Measurements from ENCODE around the gene OR2V1.
"Not testable (repeated sequence)": the region's sequence is repeated elsewhere in the genome, so short reads cannot be mapped to it uniquely, and the experiment has no call there.

Gene OR2V1, protein sequence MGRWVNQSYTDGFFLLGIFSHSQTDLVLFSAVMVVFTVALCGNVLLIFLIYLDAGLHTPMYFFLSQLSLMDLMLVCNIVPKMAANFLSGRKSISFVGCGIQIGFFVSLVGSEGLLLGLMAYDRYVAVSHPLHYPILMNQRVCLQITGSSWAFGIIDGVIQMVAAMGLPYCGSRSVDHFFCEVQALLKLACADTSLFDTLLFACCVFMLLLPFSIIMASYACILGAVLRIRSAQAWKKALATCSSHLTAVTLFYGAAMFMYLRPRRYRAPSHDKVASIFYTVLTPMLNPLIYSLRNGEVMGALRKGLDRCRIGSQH

DNA sequence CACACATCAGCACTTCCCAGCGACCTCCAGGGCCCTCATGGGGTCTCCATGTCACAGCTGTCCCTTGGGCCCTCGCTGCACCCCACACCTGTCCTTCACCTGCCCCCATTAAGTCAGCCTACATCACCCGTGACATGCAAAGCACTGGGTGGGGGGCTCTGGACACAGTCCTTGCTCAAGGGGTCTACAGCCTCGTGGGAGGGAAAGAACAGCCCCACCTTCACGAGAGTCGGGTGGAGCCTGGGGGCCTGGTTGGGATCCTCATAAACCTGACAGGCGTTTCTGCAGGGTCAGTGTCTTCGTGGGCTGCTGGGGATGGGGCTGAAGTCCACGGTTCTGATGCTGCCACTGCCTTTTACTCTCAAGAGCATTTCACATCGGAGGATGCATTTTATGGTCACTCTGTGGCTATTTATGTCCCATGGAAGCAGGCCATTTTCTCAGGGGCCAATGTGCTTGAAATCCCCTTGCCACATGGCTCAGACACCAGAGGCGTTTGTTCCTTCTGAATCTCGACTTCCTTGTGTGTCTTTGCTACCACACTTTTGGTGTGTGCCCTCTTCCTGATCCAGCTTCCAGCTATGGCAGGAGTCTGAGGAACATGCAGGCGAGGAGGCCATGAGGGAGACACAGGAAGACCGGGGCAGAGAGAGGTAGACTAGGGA is at the start of gene OR2V1:
Gene OR2V1 (minus strand): TSS at position 338 of the 665 bp plus-strand sequence. CDS start 5,865 bp downstream, outside the sequence.
- no peak for DNase-seq

DNA sequence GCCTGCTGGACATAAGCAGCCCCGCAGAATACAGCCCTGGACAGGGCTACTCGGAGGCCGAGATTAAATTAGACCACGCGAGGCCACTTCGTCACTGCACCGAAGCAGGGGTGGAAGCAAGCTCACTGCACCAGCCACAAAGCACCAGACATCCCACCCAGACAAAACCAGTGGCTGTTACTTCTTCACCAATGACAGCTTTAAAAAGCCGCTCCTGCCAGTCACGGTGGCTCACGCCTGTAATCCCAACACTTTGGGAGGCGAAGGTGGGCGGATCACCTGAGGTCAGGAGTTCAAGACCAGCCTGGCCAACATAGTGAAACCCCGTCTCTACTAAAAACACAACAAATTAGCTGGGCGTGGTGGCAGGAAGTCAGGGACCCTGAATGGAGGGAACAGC is 46.6 kb upstream of the OR2V1 start:
- DNase-seq: not testable (repeated sequence)

DNA sequence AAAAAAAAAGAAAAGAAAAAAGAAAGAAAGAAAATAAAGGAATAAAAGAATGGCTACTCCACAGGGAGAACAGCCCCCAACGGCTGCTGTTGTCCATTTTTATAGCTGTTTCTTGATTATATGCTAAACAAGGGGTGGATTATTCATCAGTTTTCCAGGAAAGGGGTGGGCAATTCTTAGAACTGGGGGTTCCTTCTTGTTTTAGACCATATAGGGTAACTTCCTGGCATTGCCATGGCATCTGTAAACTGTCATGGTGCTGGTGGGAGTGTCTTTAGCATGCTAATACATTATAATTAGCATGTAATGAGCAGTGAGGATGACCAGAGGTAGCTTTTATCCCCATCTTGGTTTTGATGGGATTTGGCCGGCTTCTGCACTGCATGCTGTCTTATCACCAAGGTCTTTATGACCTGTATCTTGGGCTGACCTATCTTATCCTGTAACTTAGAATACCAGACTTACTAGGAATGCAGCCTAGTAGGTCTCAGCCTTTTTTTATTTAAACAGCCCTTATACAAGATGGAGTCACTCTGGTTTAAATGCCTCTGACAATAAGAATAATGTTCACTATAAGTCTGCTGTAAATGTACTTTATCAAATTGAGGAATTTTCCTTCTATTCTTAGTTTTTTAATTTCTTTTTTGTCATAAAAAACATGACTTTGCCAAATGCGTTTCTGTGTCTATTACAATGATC is 45.4 kb upstream of the OR2V1 start:
- no peak for DNase-seq

DNA sequence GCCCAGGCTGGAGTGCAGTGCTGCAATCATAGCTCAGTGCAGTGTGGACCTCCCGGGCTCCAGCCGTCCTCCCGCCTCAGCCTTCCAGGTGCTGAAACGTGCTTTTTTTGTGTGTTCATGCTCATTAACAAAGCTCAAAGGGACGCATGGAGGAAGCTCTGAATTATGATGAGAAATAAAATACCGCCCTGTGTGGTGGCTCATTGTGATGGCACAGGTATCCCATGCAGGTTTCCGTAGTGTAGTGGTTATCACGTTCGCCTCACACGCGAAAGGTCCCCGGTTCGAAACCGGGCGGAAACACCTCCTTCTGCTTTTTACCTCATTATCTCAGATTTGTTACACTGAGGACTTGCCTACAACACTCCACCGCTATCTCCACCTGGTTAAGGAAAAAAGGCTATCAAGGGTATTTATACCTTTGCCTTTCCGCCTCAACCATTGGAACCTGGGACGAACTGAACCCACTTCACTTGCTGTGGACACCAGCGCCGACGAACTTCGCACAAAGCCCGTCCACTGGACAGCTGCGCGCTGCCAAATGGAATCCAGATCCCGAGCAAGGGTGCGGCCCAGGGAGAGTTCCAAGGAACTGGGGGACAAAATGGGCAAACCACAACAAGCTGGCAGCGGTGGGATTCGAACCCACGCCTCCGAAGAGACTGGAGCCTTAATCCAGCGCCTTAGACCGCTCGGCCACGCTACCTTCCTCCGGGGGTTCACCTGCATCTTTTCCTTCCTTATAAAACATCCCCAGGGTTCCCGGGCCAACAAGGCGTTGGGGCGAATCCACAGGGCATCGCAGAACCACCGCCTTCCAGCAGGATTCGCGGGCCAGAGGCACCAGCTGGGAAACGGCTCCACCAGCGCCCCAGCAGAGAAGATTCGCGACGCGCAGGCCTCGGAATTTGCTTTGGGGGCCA is 42.7 kb upstream of the OR2V1 start:
- DNase-seq: peak; percentile 68

DNA sequence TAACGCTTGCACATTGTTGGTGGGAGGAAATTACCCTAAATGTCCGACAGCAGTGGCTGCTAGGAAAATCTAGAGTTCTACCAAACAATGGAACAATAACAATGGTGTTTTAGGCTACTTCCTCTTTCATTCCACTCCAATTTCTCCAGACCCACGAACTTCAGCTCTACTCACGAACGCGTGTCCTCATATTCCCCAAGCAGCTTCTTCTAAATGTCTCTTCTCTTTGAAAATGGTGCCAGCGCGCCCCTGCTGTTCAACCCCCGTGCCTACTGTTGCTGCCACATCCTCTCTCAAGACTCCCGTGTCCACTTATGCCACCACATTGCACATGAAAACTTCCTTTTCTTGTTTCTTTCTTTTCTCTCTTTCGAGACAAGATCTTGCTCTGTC is 42.1 kb upstream of the OR2V1 start:
- DNase-seq: peak; percentile 49

DNA sequence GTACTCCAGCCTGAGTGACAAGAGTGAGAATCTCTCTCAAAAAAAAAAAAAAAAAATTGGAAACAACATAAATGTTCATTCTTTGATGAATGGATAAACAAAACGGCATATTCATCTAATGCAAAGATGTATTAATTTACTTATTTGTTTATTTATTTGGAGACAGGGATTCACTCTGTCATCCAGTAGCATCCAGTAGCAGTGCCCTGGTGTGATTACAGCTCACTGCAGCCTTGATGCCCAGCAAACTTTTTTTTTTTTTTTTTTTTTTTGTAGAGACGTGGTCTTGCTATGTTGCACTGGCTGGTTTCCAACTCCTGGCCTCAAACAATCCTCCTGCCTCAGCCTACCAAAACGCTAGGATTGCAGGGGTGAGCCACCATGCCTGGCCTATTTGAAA is 40.8 kb upstream of the OR2V1 start:
- no peak for DNase-seq

DNA sequence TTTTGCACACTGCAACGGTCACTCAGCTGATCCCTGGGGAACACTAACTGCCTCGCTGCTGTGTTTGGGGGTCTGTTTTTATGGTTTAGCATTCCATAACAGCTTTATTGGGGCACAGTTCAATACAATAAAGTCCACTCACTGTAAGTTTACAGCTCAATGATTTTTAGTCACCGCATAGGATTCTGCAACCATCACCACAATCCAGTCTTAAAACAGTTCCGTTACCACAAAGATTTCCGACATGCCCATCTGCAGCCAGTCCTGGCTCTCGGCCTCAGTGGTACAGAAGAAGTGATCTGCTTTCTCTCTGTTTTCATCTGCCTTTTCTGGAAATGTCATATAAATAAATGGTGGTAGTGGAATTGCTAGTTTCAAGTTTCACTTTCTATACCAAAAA is 40.0 kb upstream of the OR2V1 start:
- no peak for DNase-seq

DNA sequence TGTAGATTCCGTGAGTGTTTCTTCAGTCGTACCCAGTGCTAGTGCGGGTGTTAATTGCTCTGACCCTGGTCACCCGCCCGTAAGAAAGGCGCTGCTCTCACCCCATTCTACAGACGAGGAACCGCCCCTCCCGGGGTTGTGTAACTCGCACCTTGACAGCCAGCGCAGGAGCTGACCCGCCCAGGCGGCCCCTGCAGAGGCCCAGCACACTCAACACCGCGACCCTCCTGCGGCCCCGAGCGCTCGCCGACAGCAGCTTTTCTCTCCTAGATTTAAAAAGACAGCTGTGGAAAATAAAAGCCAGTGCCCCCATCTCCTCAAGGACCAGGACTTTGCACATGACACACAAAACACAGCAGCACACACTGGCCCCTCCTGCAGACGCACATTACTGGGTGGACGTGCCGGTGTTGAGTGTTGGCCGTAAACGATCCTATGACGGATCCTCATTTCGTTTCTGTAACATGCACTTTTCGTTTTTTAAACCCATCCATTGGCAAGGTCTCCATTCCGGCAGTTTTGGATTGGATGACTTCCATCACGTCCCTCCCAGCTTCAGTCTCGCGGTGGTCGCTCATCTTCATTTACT is 39.4 kb upstream of the OR2V1 start:
- DNase-seq: no peak

DNA sequence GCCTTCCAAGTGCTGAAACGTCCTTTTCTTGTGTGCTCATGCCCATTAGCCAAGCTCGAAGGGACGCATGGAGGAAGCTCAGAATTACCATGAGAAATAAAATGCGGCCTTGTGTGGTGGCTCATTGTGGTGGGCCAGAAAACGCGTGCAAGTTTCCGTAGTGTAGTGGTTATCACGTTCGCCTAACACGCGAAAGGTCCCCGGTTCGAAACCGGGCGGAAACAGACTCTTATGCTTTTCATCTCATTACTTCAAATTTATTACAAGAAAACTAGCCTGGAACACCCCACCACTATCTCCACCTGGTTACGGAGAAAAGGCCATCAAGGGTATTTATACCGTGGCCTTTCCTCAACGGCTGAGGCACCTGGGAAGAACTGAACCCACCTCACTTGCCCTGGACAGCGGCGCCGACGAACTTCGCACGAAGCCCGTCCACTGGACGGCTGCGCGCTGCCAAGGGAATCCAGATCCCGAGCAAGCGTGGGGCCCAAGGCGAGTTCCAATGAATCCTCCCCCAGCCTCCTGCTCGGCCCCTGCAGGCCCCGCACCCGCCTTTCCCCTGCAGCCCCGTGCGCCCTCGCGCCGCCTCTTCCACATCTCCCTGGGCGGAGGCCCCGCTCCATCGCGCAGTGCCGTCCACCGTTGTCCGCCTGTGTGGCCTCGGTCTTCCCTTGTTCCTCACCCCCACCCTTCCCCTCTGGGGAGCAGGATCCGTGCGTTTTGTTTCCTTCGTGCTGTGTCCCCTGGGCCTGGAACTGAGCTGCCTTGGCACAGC is 38.7 kb upstream of the OR2V1 start:
- peak; percentile 72 for DNase-seq

DNA sequence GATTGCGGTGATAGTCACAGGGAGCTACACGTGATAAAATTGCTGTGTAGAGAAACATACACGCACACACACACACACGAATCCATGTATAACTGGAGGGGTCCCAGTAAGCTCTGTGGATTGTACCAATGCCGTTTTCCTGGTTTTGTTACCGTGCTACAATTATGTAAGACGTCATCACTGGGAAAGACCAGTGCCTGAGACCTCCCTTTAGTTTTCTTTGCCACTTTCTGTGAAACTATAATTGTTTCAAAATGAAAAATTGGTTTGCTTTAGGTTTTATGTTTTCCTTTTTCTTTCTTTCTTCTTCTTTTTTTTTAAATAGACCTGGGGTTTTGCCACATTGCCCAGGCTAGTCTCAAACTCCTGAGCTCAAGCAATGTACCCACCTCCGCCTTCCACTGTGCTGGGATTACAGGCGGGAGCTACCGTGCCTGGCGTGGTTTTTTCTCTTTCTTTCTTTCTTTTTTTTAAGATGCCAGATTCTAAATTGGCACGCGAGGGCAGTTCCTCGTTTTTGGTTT is 37.7 kb upstream of the OR2V1 start:
- no peak for DNase-seq

DNA sequence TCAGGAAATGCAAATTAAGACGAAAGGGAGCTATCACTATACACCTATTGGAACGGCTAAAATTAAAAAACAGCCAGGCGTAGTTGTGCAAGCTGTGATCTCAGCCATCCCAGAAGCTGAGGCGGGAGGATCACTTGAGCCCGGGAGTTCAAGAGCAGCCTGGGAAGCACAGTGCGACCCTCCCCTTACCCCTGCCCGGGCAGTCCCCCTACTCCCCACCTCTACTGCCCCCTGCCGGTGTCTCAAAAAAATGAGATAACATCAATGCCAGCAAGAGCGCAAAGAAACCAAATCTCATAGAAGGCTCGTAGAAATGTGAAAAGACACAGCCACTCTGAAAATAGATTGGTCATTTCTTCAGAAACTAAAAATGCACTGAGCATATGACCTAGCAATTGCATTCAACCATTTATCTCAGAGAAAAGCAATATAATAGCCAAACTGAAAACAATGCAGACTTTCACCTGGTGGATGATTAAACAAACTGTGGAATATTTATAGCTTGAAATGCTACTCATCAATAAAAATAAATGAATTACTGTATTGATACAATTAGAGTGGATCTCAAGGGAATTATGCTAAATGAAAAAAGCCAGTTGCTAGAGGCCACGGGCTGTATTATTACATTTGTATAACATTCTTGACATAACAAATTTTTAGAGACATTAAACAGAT is 37.0 kb upstream of the OR2V1 start:
- no peak for DNase-seq

DNA sequence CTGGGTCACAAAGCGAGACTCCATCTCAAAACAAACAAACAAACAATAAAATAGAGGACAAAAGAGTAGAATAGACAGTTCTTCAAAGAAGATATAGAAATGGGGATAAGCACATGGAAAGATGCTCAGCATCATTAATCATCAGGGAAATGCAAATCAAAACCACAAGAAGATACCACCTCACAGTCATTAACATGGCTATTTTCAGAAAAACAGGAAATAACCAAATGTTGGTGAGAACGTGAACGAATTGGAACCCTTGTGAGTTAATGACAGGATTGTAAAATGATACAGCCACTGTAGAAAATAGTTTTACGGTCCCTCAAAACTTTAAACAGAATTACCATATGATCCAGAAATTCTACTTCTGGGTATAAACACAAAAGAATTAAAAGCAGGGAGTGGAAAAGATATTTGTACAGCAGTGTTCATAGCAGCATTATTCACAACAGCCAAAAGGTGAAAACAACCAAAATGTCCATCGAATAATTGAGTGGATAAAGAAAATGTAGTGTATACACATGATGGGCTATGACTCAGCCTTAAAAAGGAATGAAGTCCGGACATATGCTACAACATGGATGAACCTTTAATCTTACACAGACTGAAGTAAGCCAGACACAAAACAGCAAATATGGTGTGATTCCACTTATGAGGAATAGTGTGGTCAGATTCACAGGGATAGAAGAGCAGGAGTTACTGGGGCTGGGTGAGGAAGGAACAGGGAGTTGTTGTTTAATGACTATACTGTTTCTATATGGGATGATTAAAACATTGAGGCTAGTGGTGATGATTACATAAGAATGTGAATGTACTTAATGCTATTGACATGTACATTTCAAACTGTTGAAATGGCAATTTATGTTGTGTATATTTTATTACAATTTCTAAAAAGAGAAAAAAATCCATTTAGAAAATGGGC is 36.1 kb upstream of the OR2V1 start:
- DNase-seq: no peak

DNA sequence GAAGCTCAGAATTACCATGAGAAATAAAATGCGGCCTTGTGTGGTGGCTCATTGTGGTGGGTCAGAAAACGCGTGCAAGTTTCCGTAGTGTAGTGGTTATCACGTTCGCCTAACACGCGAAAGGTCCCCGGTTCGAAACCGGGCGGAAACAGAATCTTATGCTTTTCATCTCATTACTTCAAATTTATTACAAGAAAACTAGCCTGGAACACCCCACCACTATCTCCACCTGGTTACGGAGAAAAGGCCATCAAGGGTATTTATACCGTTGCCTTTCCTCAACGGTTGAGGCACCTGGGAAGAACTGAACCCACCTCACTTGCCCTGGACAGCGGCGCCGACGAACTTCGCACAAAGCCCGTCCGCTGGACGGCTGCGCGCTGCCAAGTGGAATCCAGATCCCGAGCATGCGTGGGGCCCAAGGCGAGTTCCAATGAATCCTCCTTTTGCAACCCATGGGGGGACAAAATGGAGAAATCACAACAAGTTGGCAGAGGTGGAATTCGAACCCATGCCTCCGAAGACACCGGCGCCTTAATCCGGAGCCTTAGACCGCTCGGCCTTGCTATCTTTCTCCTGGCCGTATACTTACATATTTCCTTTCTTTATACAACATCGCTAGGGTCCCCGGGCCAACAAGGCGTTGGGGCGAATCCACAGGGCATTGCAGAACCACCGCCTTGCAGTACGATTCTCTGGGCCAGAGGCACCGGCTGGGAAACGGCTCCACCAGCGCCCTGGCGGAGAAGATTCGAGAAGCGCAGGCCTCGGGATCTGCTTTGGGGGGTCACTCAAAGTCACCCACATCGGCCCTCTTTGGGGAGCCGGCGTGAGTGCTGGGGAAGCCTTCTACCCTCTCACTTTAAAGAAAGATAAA is 33.3 kb upstream of the OR2V1 start:
- DNase-seq: no peak

DNA sequence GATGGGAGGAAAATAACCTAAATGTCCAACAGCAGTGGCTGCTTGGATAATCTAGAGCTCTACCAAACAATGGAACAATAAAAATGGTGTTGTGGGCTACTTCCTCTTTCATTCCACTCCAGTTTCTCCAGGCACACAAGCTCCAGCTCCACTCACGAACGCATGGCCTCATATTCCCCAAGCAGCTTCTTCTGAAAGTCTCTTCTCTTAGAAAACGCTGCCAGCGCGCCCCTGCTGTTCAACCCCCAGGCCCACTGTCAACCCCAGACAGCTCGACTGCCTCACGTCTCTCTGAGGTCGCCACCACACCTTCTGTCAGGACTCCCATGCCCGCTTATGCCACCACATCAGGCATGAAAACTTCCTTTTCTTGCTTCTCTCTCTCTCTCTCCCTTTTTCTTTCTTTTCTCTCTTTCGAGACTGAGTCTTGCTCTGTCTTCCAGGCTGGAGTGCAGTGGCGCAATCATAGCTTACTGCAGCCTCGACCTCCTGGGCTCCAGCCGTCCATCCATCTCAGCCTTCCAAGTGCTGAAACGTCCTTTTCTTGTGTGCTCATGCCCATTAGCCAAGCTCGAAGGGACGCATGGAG is 32.6 kb upstream of the OR2V1 start:
- DNase-seq: no peak

DNA sequence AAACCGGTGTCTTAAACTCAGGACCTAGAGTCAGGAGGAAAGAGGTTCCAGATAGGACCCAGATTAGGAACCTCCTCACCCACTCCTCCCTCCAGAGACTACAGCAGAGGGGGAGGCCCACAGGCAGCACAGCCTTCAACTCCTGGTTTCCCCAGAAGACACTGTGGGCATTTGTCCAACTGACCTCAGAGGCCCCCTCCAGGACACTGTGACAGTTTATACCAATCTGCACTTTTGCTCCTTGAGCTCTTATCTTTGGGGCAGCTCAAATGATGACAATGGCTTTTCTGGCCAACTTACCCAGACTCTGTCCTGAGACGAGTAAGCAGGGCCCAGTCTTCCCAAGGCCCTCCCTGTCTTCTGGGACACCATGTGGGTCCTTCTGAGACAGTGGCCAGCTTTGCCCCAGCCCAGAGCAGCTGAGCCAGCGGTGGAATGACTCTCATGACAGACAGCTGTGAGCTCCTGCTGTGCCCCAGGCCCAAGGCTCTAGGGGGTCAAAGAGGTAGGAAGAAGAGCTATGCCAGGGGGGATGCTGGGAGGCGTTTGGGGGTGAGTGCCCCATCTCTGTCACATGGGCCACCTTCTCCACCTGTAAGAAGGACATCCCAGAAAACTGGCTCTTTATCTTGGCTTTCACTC is 30.7 kb upstream of the OR2V1 start:
- no peak for DNase-seq

DNA sequence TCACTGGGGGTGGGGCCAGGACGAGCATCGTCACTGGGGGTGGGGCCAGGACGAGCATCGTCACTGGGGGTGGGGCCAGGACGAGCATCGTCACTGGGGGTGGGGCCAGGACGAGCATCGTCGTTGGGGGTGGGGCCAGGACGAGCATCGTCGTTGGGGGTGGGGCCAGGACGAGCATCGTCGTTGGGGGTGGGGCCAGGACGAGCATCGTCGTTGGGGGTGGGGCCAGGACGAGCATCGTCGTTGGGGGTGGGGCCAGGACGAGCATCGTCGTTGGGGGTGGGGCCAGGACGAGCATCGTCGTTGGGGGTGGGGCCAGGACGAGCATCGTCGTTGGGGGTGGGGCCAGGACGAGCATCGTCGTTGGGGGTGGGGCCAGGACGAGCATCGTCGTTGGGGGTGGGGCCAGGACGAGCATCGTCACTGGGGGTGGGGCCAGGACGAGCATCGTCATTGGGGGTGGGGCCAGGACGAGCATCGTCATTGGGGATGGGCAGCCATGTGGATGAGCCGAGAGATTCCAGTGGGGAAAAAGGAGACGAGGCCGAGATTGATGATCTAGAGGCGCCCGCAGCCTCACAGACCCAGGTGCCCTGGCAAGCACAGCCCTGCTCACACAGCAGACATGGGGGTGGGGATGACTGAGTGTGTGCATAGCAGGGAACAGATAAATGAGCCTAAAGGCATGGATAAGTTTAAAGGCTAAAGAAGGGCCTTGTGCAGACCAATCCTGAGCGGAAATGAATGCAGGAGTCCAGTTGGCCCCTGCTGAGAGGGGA is 30.0 kb upstream of the OR2V1 start:
- peak; percentile 62 for DNase-seq
